ENCODE results near the gene STPG1. TPM values are rescaled to one million over a fixed set of nuclear protein-coding genes. Genes with fewer than 3 reads are reported as not detected.

Gene STPG1
- polyA plus RNA-seq, 2 of the 4 experiments (the other 2 are of a cell fraction): 4.4 to 9.7 TPM

GRCh38 chr1:24361811-24362210 is 51.8 kb downstream of the STPG1 start:
- ChIA-PET POLR2A (no interaction called here), CTCF (no interaction called here)
- no peak overlapping the region for H3K4me2 ChIP-seq
- no peak for FAIRE-seq
- DNase-seq (ENCODE audit: low read depth in 1 of 2, low spot score in 1 of 2): no peak
- H3K9me3 ChIP-seq: no peaks in the 10 kb centered on the region
- ATAC-seq: no peak
- H3K4me3 ChIP-seq: no peak overlapping the region
- peaks cover 40% of the 10 kb centered on the region for H3K4me1 ChIP-seq
- 90% methylated on average over 3 of the region's 3 CpGs for WGBS (ENCODE audit: missing lambda C conversion rate)
- H3K27ac ChIP-seq: peak overlapping the region in 1 of 2 experiments; percentile 71; a peak in 1 of 6 replicates
- TF ChIP-seq TP53 (CRISPR knock-in tag; IDR thresholded peaks at IDR 0.05): no peak

- Histone ChIP-seq H3K4me3 (no peak overlapping the region), H3K4me2 (no peak overlapping the region), H3K4me1 (peaks cover 34% of the 10 kb centered on the region), H3K27ac (no peak overlapping the region), H3K9me3 (no peaks in the 10 kb centered on the region)
- WGBS (ENCODE audit: missing lambda C conversion rate): 92% methylated on average over 10 of the region's 10 CpGs
- no peak for DNase-seq (ENCODE audit: low read depth in 1 of 2, low spot score in 1 of 2)
- no peak for FAIRE-seq
- ChIA-PET POLR2A (no interaction called here), CTCF (interaction anchor here (0.6 to 4.7 kb wide), 5 partner anchors 31 to 561 kb away, joined by 4 to 20 read pairs (median 11); no protein-coding TSS in a partner anchor)
- TF ChIP-seq CTCF (IDR thresholded peaks at IDR 0.05) (no peak), CBX2 (IDR thresholded peaks at IDR 0.05; ENCODE audit: borderline replicate concordance, low read depth) (no peak), RARB (CRISPR knock-in tag; IDR thresholded peaks at IDR 0.05) (no peak), E2F6 (IDR thresholded peaks at IDR 0.05; ENCODE audit: borderline replicate concordance, low read depth) (no peak), ESRRA (IDR thresholded peaks at IDR 0.05; ENCODE audit: borderline replicate concordance, low read length) (no peak), MAZ (IDR thresholded peaks at IDR 0.05; ENCODE audit: borderline replicate concordance, low read depth, low read length) (no peak), FOXS1 (CRISPR knock-in tag; IDR thresholded peaks at IDR 0.05) (no peak), ZC3H11A (IDR thresholded peaks at IDR 0.05) (no peak), POLR2A (IDR thresholded peaks at IDR 0.05; ENCODE audit: low read length) (no peak), KDM5A (IDR thresholded peaks at IDR 0.05) (no peak), FOSL2 (IDR thresholded peaks at IDR 0.05) (no peak), FOSL2 (CRISPR knock-in tag; IDR thresholded peaks at IDR 0.05) (no peak), ELK1 (IDR thresholded peaks at IDR 0.05; ENCODE audit: low read depth, low read length) (no peak), ATOH8 (CRISPR knock-in tag; IDR thresholded peaks at IDR 0.05; ENCODE audit: low read depth) (no peak), BHLHE40 (IDR thresholded peaks at IDR 0.05; ENCODE audit: low read depth, low read length) (no peak), FOSB (CRISPR knock-in tag; IDR thresholded peaks at IDR 0.05) (no peak), CHD2 (IDR thresholded peaks at IDR 0.05; ENCODE audit: low read length, partially characterized antibody) (no peak), GATA3 (IDR thresholded peaks at IDR 0.05; ENCODE audit: borderline replicate concordance) (no peak)
- ATAC-seq: no peak
Observed at GRCh38 chr1:24360681-24361080, 52.9 kb downstream of the STPG1 start.

- FAIRE-seq: no peak
Observed at GRCh38 chr1:24357038-24357437, 56.5 kb downstream of the STPG1 start.

More at GRCh38 chr1:24357038-24357437, 56.5 kb downstream of the STPG1 start:
- ATAC-seq (no peak), DNase-seq (ENCODE audit: low read depth in 1 of 2, low spot score in 1 of 2) (no peak)
- ChIA-PET POLR2A (no interaction called here), CTCF (interaction anchor here (1.4 to 4.7 kb wide), 2 partner anchors 34 to 155 kb away, joined by 8 to 20 read pairs; no protein-coding TSS in a partner anchor)
- Histone ChIP-seq H3K4me3 (no peak overlapping the region), H3K4me1 (peaks cover 5% of the 10 kb centered on the region), H3K9me3 (no peaks in the 10 kb centered on the region), H3K4me2 (no peak overlapping the region), H3K27ac (no peak overlapping the region)
- 84% methylated on average over 7 of the region's 7 CpGs for WGBS (ENCODE audit: missing lambda C conversion rate)
- TF ChIP-seq NR3C1 (IDR thresholded peaks at IDR 0.05) (no peak), CTCF (IDR thresholded peaks at IDR 0.05) (no peak), TP53 (CRISPR knock-in tag; IDR thresholded peaks at IDR 0.05) (no peak), RAD21 (conservative IDR thresholded peaks at IDR 0.05 in 1 of 2, IDR thresholded peaks at IDR 0.05 in 1 of 2) (no peak), FOSL2 (IDR thresholded peaks at IDR 0.05) (no peak), FOSL2 (CRISPR knock-in tag; IDR thresholded peaks at IDR 0.05) (no peak), E2F6 (IDR thresholded peaks at IDR 0.05; ENCODE audit: borderline replicate concordance, low read depth) (no peak), EHF (CRISPR knock-in tag; IDR thresholded peaks at IDR 0.05) (no peak), RFX5 (IDR thresholded peaks at IDR 0.05) (no peak), ZNF302 (CRISPR knock-in tag; IDR thresholded peaks at IDR 0.05) (no peak), EHMT2 (IDR thresholded peaks at IDR 0.05; ENCODE audit: low read depth) (no peak), HOXA7 (CRISPR knock-in tag; IDR thresholded peaks at IDR 0.05) (no peak), SMC3 (IDR thresholded peaks at IDR 0.05) (no peak), HES2 (IDR thresholded peaks at IDR 0.05) (no peak)

All from A549 (cell line).